Measurements from ENCODE around the gene PRSS22.

DNA sequence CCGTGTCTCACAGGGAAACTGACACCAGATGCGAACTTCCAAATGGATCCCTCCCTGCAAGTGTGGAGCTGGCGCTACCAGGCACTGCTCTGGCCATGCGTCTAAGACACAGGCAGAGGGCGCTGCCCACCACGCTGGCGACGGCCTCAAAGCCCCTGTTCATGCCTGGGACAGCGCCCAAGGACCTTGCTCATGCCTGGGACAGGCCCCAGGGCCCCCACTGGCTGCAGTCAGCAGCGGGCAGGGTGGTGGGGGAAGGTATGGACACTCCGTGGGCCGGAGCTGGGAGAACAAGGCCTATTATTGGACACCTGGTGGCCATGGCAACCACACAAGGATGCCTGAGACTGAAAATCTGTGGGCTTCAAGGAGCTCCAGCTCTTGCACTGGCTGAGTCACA lies 19.0 kb downstream of the PRSS22 start:
- TF ChIP-seq, protein P1, sequence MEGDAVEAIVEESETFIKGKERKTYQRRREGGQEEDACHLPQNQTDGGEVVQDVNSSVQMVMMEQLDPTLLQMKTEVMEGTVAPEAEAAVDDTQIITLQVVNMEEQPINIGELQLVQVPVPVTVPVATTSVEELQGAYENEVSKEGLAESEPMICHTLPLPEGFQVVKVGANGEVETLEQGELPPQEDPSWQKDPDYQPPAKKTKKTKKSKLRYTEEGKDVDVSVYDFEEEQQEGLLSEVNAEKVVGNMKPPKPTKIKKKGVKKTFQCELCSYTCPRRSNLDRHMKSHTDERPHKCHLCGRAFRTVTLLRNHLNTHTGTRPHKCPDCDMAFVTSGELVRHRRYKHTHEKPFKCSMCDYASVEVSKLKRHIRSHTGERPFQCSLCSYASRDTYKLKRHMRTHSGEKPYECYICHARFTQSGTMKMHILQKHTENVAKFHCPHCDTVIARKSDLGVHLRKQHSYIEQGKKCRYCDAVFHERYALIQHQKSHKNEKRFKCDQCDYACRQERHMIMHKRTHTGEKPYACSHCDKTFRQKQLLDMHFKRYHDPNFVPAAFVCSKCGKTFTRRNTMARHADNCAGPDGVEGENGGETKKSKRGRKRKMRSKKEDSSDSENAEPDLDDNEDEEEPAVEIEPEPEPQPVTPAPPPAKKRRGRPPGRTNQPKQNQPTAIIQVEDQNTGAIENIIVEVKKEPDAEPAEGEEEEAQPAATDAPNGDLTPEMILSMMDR (IDR thresholded peaks at IDR 0.05): peak in 2 of 3 donors; percentile 44 to 80
- TF ChIP-seq POLR2A (IDR thresholded peaks at IDR 0.05): no peak
- TF ChIP-seq POLR2AphosphoS5 (IDR thresholded peaks at IDR 0.05): no peak

Data from breast epithelium (tissue), 3 donors.